K562 (cell line): ENCODE results near the gene ADGRD1.

Source experiments
- CHD1 ChIP-seq: fragments of 200-600 bp; sonication (generic); IDR thresholded peaks from one replicate; pipeline ENCODE4 v1.6.1; 2012; ENCODE audit warnings: mild to moderate bottlenecking, moderate library complexity, low read length, inconsistent platforms
- ETV5 ChIP-seq: sonication (generic); formaldehyde crosslinking; IDR thresholded peaks from 2 replicates; pipeline ENCODE4 v1.4.0; 2020; ENCODE audit warnings: low read depth, mild to moderate bottlenecking, missing genetic modification reagents
- EZH2 ChIP-seq: IDR thresholded peaks from 2 replicates; pipeline ENCODE4 v1.6.1; 2012; ENCODE audit warnings: low read depth, mild to moderate bottlenecking, inconsistent platforms, low read length, borderline replicate concordance
- HMG20A ChIP-seq: fragments of 450-650 bp; formaldehyde crosslinking; conservative IDR thresholded peaks from 2 replicates; pipeline ENCODE4 v1.4.0; 2020; ENCODE audit warnings: mild to moderate bottlenecking, mixed read lengths
- KAT8 ChIP-seq: fragments of 450-650 bp; IDR thresholded peaks from 2 replicates; pipeline ENCODE4 v1.6.1; 2016; ENCODE audit warnings: low read depth, mild to moderate bottlenecking
- LEF1 ChIP-seq: fragments of 450-650 bp; IDR thresholded peaks from 2 replicates; pipeline ENCODE4 v1.6.1; 2016; ENCODE audit warnings: mild to moderate bottlenecking
- MEF2D ChIP-seq: conservative IDR thresholded peaks from 2 replicates; pipeline ENCODE4 v1.6.1; 2016; ENCODE audit warnings: low read depth, missing genetic modification characterization, missing compliant biosample characterization
- POLR2G ChIP-seq: fragments of 200-400 bp; formaldehyde crosslinking; IDR thresholded peaks from 2 replicates; pipeline ENCODE4 v1.6.1; 2017; ENCODE audit warnings: low read depth, mild to moderate bottlenecking, antibody characterized with exemption, low read length, moderate library complexity
- SP2 ChIP-seq: IDR thresholded peaks from 2 replicates; pipeline ENCODE4 v1.6.1; 2011; ENCODE audit warnings: mild to moderate bottlenecking, low read depth, low read length, moderate library complexity; ENCODE audit not compliant: poor library complexity, severe bottlenecking; ENCODE audit errors: extremely low read depth
- TEAD4 ChIP-seq, 2 experiments: sonication (generic) in 1 of 2; formaldehyde crosslinking in 1 of 2; IDR thresholded peaks; 2 replicates each; pipeline versions ENCODE4 v1.6.1 to v1.8.0; 2012 to 2022; ENCODE audit warnings: borderline replicate concordance in 1 of 2, inconsistent platforms in 1 of 2, low read length in 1 of 2, mild to moderate bottlenecking in 1 of 2, missing genetic modification reagents in 1 of 2
- TF ChIP-seq, protein P1 (sequence below), 3 experiments: IDR thresholded peaks in 2 of 3; conservative IDR thresholded peaks in 1 of 3; 2 replicates each; pipeline ENCODE4 v1.5.1; 2011 to 2012; ENCODE audit warnings: low read length in 3 of 3, mild to moderate bottlenecking in 3 of 3, control low read depth in 2 of 3, improper control_type of control experiment in 1 of 3, inconsistent platforms in 1 of 3, low read depth in 1 of 3, mixed read lengths in 1 of 3, moderate library complexity in 1 of 3; ENCODE audit not compliant: insufficient read depth in 2 of 3
- TF ChIP-seq, protein P2 (sequence below): fragments of 250-450 bp; sonication (Bioruptor Pico); IDR thresholded peaks from 2 replicates; pipeline ENCODE4 v1.4.0; 2020

DNA sequence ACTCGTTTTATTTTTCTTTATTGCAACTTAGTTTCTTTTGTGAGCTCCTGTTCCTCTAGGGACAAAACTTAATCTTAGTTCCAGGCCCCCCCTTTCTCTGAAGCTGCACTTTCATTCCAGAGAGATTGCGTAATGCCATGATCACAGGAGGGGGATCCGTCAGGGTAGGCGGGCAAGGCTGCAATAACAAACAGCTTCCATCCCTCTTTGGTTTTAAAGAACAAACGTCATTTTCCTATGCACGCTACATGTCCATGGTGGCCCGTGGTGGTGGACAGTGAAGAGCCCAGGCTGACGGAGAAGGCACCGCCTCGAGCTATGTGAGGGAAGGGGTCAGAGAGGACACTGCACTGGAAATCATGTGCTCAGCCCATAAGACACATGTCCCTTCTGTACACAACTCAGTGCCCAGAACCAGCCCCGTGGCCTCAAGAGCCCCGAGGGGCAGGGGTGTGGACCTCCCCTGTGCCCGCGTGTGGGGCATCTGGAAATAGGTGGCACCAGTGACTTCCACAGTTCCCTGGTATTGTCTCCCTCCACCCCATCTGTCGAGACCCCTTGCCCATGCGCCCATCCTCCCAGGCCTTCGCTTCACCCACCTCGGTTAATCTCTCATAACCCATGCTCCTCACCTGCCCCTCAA lies 161.4 kb downstream of the ADGRD1 start:
- TF ChIP-seq, protein P1, sequence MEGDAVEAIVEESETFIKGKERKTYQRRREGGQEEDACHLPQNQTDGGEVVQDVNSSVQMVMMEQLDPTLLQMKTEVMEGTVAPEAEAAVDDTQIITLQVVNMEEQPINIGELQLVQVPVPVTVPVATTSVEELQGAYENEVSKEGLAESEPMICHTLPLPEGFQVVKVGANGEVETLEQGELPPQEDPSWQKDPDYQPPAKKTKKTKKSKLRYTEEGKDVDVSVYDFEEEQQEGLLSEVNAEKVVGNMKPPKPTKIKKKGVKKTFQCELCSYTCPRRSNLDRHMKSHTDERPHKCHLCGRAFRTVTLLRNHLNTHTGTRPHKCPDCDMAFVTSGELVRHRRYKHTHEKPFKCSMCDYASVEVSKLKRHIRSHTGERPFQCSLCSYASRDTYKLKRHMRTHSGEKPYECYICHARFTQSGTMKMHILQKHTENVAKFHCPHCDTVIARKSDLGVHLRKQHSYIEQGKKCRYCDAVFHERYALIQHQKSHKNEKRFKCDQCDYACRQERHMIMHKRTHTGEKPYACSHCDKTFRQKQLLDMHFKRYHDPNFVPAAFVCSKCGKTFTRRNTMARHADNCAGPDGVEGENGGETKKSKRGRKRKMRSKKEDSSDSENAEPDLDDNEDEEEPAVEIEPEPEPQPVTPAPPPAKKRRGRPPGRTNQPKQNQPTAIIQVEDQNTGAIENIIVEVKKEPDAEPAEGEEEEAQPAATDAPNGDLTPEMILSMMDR (IDR thresholded peaks at IDR 0.05 in 2 of 3, conservative IDR thresholded peaks at IDR 0.05 in 1 of 3; ENCODE audit: insufficient read depth in 2 of 3, low read depth in 1 of 3, low read length in 3 of 3): no peak
- TF ChIP-seq CHD1: no peak
- no peak for TF ChIP-seq EZH2
- no peak for TF ChIP-seq SP2
- no peak for TF ChIP-seq MEF2D (tag)
- no peak for TF ChIP-seq LEF1
- no peak for TF ChIP-seq HMG20A (CRISPR knock-in tag)
- no peak for TF ChIP-seq KAT8
- TF ChIP-seq ETV5 (CRISPR knock-in tag): no peak
- no peak for TF ChIP-seq POLR2G
- TF ChIP-seq TEAD4 (IDR thresholded peaks at IDR 0.05; ENCODE audit: low read length): no peak
- no peak for TF ChIP-seq TEAD4 (CRISPR knock-in tag; IDR thresholded peaks at IDR 0.05; ENCODE audit: borderline replicate concordance)
- TF ChIP-seq, protein P2, sequence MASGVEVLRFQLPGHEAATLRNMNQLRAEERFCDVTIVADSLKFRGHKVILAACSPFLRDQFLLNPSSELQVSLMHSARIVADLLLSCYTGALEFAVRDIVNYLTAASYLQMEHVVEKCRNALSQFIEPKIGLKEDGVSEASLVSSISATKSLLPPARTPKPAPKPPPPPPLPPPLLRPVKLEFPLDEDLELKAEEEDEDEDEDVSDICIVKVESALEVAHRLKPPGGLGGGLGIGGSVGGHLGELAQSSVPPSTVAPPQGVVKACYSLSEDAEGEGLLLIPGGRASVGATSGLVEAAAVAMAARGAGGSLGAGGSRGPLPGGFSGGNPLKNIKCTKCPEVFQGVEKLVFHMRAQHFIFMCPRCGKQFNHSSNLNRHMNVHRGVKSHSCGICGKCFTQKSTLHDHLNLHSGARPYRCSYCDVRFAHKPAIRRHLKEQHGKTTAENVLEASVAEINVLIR (CRISPR knock-in tag): no peak
